GM10248 (cell line): ENCODE measurements around the gene PPM1M.
"Not testable (repeated sequence)": the region's sequence is repeated elsewhere in the genome, so short reads cannot be mapped to it uniquely, and the experiment has no call there.

Experiments used
- CTCF ChIA-PET: fragments of 300-600 bp; sonication (Branson Sonifier 250); formaldehyde crosslinking; extraction: SDS; loops from one replicate; lab custom pipeline; 2021; ENCODE audit warnings: antibody characterized with exemption; lab: Yijun Ruan, JAX
- POLR2A ChIA-PET: fragments of 350-650 bp; sonication (Branson Sonifier 250); formaldehyde crosslinking; extraction: SDS; loops from one replicate; lab custom pipeline; 2020; ENCODE audit warnings: antibody characterized with exemption; lab: Yijun Ruan, JAX
- DNase-seq: peaks from one replicate; pipeline ENCODE4 v3.0.0; 2012; ENCODE audit errors: extremely low spot score
- TF ChIP-seq, protein P1 (sequence below): IDR thresholded peaks from 2 replicates; pipeline ENCODE4 v1.5.1; 2012; ENCODE audit warnings: mild to moderate bottlenecking, low read depth; ENCODE audit errors: extremely low read depth, missing control alignments, control extremely low read depth

The PPM1M gene

DNA sequence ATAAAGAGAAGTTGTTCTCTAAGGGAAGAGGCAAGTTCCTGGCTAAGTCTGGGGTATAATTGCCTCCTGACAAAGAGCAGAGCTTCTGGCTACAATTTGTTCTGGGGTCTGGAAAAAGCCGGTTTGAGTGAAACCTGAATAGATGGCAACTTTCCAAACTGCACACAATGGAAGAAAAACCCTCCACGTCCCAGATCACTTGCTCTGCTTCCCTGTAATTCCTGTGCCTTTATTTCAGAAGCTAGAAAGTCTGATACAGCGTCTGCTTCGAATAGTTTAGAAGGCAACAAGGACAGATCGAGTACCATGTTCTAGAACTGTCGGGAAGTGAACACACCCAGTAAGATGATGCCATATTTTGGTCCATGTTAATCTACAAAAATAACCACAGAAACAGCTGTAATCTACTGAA, 34.5 kb downstream of the PPM1M start:
- TF ChIP-seq, protein P1, sequence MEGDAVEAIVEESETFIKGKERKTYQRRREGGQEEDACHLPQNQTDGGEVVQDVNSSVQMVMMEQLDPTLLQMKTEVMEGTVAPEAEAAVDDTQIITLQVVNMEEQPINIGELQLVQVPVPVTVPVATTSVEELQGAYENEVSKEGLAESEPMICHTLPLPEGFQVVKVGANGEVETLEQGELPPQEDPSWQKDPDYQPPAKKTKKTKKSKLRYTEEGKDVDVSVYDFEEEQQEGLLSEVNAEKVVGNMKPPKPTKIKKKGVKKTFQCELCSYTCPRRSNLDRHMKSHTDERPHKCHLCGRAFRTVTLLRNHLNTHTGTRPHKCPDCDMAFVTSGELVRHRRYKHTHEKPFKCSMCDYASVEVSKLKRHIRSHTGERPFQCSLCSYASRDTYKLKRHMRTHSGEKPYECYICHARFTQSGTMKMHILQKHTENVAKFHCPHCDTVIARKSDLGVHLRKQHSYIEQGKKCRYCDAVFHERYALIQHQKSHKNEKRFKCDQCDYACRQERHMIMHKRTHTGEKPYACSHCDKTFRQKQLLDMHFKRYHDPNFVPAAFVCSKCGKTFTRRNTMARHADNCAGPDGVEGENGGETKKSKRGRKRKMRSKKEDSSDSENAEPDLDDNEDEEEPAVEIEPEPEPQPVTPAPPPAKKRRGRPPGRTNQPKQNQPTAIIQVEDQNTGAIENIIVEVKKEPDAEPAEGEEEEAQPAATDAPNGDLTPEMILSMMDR = no peak
- POLR2A ChIA-PET = interaction anchor here (1.1 kb wide), 1 partner anchor 41 kb away, joined by 3 read pairs; the partner anchor contains the start of gene TWF2
- CTCF ChIA-PET = interaction anchor here (0.9 to 5.9 kb wide), 12 partner anchors 19 to 278 kb away, joined by 3 to 44 read pairs (median 6); partner anchors contain the start of gene TWF2
- DNase-seq = no peak

DNA sequence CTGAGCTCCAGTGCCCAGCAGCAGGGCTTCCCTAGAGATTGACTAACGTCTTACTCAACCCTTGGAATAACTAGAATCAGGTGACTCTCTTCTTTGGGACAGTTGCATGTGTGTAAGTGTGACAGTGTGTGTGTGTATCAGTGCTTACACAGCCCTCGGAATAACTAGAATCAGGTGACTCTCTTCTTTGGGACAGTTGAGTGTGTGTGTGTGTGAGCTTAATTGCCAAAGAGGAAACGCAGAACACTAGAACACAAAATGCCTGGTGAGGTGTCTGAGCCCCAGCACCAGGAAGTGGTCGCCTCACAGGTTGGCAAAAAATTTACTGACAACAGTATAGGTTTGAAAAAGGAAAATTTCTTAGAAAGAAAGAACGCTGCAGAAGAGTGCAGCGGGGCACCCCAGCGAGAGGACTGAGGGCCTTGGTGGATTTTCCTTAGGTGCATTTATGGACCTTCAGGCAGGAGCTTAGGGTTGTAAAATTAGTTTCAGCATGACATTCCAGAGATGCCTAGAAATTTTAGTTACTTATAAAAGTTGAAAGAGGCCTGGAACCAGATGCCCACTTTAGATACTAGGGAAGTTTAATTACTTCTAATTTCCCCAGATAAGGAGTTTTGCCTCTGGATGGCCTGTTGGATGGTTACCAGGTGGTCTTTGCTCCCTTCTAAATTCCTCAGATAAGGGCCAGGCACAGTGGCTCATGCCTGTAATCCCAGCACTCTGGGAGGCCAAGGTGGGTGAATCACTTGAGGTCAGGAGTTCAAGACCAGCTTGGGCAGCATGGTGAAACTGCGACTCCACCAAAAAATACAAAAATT, 36.6 kb downstream of the PPM1M start:
- no peak for DNase-seq
- TF ChIP-seq, protein P1 = no peak
- CTCF ChIA-PET = interaction anchor here (0.8 to 3.1 kb wide), 11 partner anchors 10 to 281 kb away, joined by 3 to 16 read pairs (median 4); partner anchors contain the start of gene TLR9
- POLR2A ChIA-PET = no interaction called here

DNA sequence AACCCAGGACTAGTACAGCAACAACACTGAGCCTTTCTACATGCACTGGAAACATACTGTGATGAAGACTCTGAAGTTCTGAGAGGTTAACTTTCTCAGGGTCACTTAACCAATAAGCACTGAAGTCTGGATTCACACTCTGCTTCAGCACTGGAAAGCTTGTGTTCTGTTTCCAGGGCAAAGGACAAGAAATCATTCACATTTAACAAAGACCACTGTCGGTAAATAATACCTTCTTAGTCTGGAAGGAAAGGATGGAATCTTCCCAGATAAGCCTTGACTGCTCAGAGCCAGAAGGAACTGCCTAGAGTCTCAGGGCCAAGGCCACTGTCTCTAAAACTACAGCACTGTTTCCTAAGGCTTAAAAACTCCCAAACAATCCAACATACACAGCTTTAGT, 37.7 kb downstream of the PPM1M start:
- CTCF ChIA-PET = interaction anchor here (1.1 to 18.3 kb wide), 5 partner anchors 9 to 63 kb away, joined by 4 to 290 read pairs (median 4); no protein-coding TSS in a partner anchor
- TF ChIP-seq, protein P1 = no peak
- DNase-seq = peak; percentile 10
- POLR2A ChIA-PET = interaction anchor here (0.8 kb wide), 1 partner anchor 30 kb away, joined by 3 read pairs; no protein-coding TSS in a partner anchor

DNA sequence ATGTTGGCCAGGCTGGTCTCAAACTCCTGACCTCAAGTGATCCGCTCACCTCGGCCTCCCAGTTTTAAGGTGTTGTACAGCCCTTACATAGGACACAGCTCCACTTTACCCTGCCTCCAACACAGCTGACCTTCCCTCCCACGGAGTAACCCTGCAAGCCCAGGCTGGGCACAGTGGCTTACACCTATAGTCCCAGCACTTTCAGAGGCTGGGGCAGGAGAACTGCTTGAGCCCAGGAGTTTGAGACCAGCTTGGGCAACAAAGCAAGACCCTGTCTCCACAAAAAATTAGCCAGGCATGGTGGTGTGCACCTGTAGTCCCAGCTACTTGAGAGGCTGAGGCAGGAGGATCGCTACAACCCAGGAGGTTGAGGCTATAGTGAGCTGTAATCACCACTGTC, 38.5 kb downstream of the PPM1M start:
- CTCF ChIA-PET = interaction anchor here (1.1 to 18.3 kb wide), 5 partner anchors 10 to 64 kb away, joined by 4 to 290 read pairs (median 4); no protein-coding TSS in a partner anchor
- POLR2A ChIA-PET = interaction anchor here (0.6 to 0.8 kb wide), 3 partner anchors 31 to 186 kb away, joined by 3 read pairs; no protein-coding TSS in a partner anchor
- not testable (repeated sequence) for DNase-seq

DNA sequence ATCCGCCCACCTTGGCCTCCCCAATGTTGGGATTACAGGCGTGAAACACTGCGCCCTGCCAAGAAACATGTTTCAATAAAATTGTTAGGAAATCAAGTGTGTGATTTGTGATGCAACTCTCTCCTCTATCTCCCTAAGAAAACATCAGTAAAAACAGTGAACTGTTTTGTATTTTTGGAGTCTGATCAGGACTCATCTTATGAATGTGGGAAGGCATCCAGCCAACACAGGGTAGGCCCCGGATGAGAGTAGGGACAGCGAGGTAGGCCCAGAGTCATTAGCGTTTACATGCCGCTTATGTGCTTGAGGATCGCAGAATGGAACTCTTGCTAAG, 41.2 kb downstream of the PPM1M start:
- ChIA-PET POLR2A (interaction anchor here (0.9 to 1.3 kb wide), 2 partner anchors 9 to 14 kb away, joined by 3 read pairs; no protein-coding TSS in a partner anchor), CTCF (interaction anchor here (1.1 to 18.3 kb wide), 3 partner anchors 10 to 55 kb away, joined by 4 to 290 read pairs (median 10); no protein-coding TSS in a partner anchor)

DNA sequence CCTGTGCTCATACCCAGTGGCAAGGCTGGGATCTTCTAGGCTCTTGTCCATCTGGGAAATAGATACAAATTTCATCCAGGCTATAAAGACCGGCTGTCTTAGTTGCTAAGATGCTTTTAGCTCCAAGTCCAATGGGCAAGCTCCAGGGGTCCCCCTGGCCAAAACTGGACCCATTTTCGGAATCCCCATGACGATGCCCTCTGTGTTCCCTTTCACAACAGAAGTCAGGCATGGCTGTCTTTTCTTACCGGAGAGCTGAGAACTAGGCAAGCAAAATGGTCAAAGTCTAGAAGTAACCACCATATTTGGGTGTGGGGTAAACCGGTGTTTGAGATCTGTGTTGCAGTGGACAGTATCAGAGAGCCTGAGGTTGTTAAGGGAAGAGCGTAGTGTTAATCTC, 43.1 kb downstream of the PPM1M start:
- POLR2A ChIA-PET = interaction anchor here (1.3 to 1.5 kb wide), 2 partner anchors 10 to 12 kb away, joined by 3 to 4 read pairs; partner anchors contain the start of gene WDR82
- TF ChIP-seq, protein P1 = no peak
- no peak for DNase-seq
- CTCF ChIA-PET = interaction anchor here (1.0 to 18.3 kb wide), 10 partner anchors 8 to 158 kb away, joined by 3 to 290 read pairs (median 6); partner anchors contain the start of genes SEMA3G and WDR82

More for the DNA sequence above, 41.2 kb downstream of the PPM1M start:
- TF ChIP-seq, protein P1 = no peak
- no peak for DNase-seq
